Activated naive CD4-positive, alpha-beta T cell treated with Interleukin-2 at 50 U/mL for 16 hours (primary cell): ENCODE measurements around the gene SMIM24.
A peak's percentile ranks its signal among the peaks of the same experiment; 100 is the strongest.

Experiments
- DNase-seq: peaks from one replicate; pipeline ENCODE4 v3.0.0-alpha.2; 2020

Gene SMIM24

GRCh38 chr19:3496392-3497273, 16.3 kb upstream of the SMIM24 start:
- DNase-seq = no peak

- DNase-seq = peak; percentile 62
Observed at GRCh38 chr19:3494559-3494958, 14.2 kb upstream of the SMIM24 start.

DNA sequence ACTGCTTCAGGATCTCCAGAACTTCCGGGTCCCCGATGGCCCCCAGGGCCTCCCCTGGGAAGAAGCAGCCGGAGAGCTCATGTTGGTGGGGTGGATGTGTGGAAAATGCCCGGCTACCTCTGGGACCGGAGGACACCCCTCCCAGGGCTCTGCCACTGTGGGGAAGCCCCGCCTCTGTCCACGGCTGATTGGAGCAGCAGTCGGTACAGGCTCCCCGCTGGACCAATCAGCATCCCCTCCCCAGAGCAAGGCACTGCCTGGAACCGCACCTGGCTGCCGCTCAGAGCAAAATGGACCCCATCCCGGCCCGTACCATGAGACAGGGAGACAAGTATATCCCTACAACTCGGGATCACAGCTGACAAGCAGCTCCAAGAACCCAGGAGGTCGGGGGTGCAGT, 13.7 kb upstream of the SMIM24 start:
- peak; percentile 28 for DNase-seq

GRCh38 chr19:3493651-3494050, 13.3 kb upstream of the SMIM24 start:
- no peak for DNase-seq

GRCh38 chr19:3492919-3493318, 12.6 kb upstream of the SMIM24 start:
- DNase-seq = no peak

DNA sequence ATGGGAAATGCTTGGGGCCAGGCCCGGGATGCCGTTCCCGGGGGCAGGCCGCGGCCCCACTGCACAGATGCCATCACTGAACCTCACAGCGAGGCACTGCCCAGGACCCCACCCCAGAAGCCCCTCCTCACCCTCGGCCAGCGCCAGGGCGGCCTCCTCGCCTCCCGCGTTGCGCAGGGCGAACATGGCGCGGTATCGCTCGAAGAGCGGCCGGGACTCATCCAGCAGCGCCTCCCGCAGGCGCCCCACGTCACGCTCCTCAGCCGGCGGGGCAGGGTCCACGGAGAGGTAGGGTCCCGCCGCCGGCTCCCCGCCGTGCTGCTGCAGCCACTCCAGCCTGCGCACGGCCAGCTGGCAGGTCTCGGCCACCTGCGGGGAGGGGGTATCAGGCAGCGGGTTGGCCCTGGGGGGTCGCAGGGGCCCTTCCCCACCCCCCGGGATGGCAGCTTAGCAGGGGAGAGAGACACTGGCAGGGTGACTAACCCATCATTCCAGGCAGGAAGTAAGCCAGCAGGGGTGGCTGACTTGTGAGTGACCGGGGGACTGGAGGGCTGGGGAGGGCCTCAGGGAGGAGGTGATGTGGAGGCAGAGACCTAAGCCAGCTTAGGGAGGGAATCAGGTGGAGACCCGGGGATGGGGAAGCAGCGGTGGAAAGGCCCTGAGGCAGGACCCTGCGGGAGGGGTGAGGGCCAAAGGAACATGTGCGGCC, 12.0 kb upstream of the SMIM24 start:
- DNase-seq = no peak

GRCh38 chr19:3491396-3492119, 11.2 kb upstream of the SMIM24 start:
- no peak for DNase-seq

DNA sequence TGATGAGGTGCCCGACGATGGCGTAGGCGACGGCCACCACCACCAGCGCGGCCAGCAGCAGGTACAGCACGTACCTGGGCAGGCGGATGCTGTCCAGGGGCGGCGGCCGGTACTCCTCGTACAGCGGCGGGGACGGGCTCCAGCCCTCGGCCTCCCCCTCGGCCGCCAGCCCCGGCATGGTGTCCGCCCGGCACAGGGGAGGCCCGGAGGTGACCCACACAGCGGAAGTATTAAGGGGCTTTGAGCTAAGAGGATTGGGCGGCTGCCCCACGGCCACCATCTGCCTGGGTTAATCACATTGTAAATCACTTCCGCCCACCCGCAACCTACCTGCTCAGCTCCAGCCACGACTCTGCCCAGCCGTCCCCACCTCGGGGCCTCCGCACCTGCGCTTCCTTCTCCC, 2.9 kb upstream of the SMIM24 start, which contains the start of gene SMIM44:
SMIM44 (minus strand) TSS at position 216 of the 403 bp plus-strand sequence; CDS start at position 178, 38 bp downstream.
- no peak for DNase-seq

GRCh38 chr19:3482507-3483225, 2.3 kb upstream of the SMIM24 start:
- no peak for DNase-seq

DNA sequence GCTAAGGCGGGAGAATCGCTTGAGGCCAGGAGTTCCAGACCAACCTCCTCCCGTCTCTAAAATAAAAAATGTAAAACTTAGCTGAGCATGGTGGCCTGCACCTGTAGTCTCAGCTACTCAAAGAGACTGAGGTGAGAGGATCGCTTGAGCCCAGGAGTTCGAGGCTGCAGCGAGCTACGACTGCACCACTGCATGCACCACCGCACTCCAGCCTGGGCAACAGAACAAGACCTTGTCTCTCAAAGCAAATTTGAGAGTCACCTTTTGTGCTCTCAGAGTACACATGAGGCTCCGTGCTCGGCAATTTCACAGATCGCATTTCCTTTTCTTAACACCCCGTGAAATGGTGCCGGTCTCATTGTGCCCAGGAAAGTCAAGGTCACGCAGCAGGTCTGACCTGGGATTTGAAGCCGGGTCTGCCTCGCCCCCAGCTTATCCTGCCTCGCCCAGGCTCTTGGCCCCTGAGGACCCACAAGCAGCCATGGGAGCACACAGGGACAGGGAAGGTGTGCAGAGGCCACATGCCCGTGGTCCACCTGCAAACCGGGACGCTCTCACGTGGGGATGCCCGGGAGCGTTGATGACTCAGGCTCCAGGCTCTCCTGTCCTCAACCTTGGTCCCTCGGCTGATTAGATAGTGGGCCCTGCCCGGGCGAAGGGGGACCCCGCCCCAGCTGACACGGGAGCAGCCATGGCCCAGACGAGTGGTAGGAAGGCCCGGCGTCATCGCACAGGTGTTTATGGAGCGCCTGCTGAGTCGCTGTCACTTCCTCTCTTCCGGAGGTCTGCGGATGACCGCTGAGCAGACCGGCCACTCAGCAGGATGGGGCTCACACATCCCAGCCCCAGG, 1.1 kb upstream of the SMIM24 start:
- DNase-seq = no peak

GRCh38 chr19:3479834-3480215, 500 bp downstream of the SMIM24 start:
- no peak for DNase-seq

- DNase-seq = peak; percentile 37
Observed at GRCh38 chr19:3479177-3479833, 1.0 kb downstream of the SMIM24 start.

GRCh38 chr19:3478409-3479176, 1.7 kb downstream of the SMIM24 start:
- DNase-seq = no peak

- DNase-seq = no peak
Observed at GRCh38 chr19:3477951-3478350, 2.4 kb downstream of the SMIM24 start.

DNA sequence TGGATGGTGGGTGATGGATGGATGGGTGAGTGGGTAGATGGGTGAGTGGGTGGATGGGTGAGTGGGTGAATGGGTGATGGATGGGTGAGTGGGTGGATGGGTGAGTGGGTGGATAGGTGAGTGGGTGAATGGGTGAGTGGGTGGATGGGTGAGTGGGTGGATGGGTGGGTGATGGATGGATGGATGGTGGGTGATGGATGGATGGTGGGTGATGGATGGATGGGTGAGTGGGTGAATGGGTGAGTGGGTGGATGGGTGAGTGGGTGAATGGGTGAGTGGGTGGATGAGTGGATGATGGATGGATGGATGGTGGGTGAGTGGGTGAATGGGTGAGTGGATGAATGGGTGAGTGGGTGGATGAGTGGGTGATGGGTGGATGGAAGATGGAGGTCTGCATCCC, 2.8 kb downstream of the SMIM24 start:
- DNase-seq = no peak

DNA sequence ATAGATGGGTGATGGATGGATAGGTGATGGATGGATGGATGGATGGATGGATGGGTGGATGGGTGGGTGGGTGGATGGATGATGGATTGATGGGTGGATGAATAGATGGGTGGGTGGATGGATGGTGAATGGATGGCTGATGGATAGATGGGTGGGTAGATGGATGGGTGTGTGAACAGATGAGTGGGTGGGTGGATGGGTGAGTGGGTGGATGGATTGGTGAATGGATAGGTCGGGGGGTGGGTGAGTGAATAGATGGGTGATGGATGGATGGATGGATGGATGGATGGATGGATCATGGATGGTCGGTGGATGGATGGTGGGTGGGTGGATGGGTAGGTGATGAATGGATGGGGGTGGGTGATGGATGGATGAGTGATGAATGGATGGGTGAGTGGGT, 3.5 kb downstream of the SMIM24 start:
- no peak for DNase-seq

DNA sequence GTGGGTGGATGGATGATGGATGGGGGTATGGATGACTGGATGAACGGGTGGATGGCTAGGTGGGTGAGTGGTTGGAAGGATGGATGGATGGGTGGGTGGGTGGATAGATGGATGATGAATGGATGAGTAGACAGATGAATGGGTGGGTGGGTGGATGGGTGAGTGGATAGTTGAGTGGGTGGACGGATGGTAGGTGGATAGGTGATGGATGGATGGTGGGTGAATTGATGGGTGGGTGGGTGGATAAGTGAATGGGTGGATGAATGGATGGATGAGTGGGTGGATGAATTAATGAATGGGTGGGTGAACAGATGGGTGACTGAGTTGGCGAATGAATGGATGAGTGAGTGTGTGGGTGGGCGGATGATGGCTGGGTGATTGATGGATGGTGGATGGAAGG, 4.9 kb downstream of the SMIM24 start:
- DNase-seq = no peak

GRCh38 chr19:3474614-3475013, 5.7 kb downstream of the SMIM24 start:
- DNase-seq = no peak

GRCh38 chr19:3474010-3474409, 6.3 kb downstream of the SMIM24 start:
- no peak for DNase-seq

GRCh38 chr19:3471954-3472655, 8.2 kb downstream of the SMIM24 start:
- peak; percentile 46 for DNase-seq
